ENCODE data around the gene NSD2. TPM values are rescaled to one million over a fixed set of nuclear protein-coding genes. Genes with fewer than 3 reads are reported as not detected.

NSD2 gene
- total RNA-seq, 1 experiment from 2014 or later, result 69.0 TPM

- Histone ChIP-seq H3K4me3 (ENCODE audit: low read length) (no peak overlapping the region), H3K27me3 (ENCODE audit: low read length) (no peaks in the 10 kb centered on the region), H4K20me1 (ENCODE audit: low read length) (no peaks in the 10 kb centered on the region), H3K9ac (ENCODE audit: low read length) (no peak overlapping the region), H3K27ac (ENCODE audit: low read length) (no peak overlapping the region), H3K4me1 (ENCODE audit: insufficient read depth, low read length) (no peaks in the 10 kb centered on the region), H3K9me2 (replicated peaks; ENCODE audit: low read length) (no peaks in the 10 kb centered on the region), H3K36me3 (ENCODE audit: low read depth, low read length) (peaks cover 13% of the 10 kb centered on the region; the same call in 1 of the 2 replicates), H3K4me2 (ENCODE audit: low read length) (no peak overlapping the region), H3K9me3 (ENCODE audit: low read length) (no peaks in the 10 kb centered on the region), H3F3A (ENCODE audit: low read length, unreplicated experiment) (no peaks in the 10 kb centered on the region), H3K79me2 (ENCODE audit: low read length) (no peaks in the 10 kb centered on the region), H2AFZ (ENCODE audit: low read length) (no peak overlapping the region)
- no peak for DNase-seq
- no TSS peak for BruUV-seq (replicated peaks)
- POLR2A ChIA-PET (ENCODE audit: unreplicated experiment), result no interaction called here
- CTCF ChIA-PET, result no interaction called here
- intact Hi-C loops (cut with micrococcal nuclease), result no loop called here
- TF ChIP-seq CTCF (conservative IDR thresholded peaks at IDR 0.05; ENCODE audit: low read depth, low read length), result no peak
- TF ChIP-seq EZH2 (IDR thresholded peaks at IDR 0.05; ENCODE audit: low read length, unreplicated experiment), result no peak
- no peak for TF ChIP-seq EZH2phosphoT487 (IDR thresholded peaks at IDR 0.05; ENCODE audit: borderline replicate concordance, low read length)
- ATAC-seq, result no peak
Observed at GRCh38 chr4:1972414-1972813, 101.2 kb downstream of the NSD2 start.

GRCh38 chr4:1973218-1973617 is 102.0 kb downstream of the NSD2 start:
- peaks cover 10% of the 10 kb centered on the region; the same call in 1 of the 2 replicates for H3K36me3 ChIP-seq (ENCODE audit: low read depth, low read length)
- H3K4me3 ChIP-seq (ENCODE audit: low read length), result no peak overlapping the region
- H3K9me2 ChIP-seq (replicated peaks; ENCODE audit: low read length), result no peaks in the 10 kb centered on the region
- ChIA-PET CTCF (no interaction called here), POLR2A (ENCODE audit: unreplicated experiment) (no interaction called here)
- H3K79me2 ChIP-seq (ENCODE audit: low read length), result no peaks in the 10 kb centered on the region
- H2AFZ ChIP-seq (ENCODE audit: low read length), result no peak overlapping the region
- intact Hi-C loops (cut with micrococcal nuclease), result no loop called here
- H3K4me2 ChIP-seq (ENCODE audit: low read length), result no peak overlapping the region
- BruUV-seq (replicated peaks), result no TSS peak
- no peak for ATAC-seq
- no peak overlapping the region for H3K9ac ChIP-seq (ENCODE audit: low read length)
- TF ChIP-seq CTCF (conservative IDR thresholded peaks at IDR 0.05; ENCODE audit: low read depth, low read length), result no peak
- no peak for TF ChIP-seq EZH2phosphoT487 (IDR thresholded peaks at IDR 0.05; ENCODE audit: borderline replicate concordance, low read length)
- TF ChIP-seq EZH2 (IDR thresholded peaks at IDR 0.05; ENCODE audit: low read length, unreplicated experiment), result no peak
- no peak for DNase-seq
- H3K27me3 ChIP-seq (ENCODE audit: low read length), result no peaks in the 10 kb centered on the region
- no peaks in the 10 kb centered on the region for H3K4me1 ChIP-seq (ENCODE audit: insufficient read depth, low read length)
- no peaks in the 10 kb centered on the region for H3K9me3 ChIP-seq (ENCODE audit: low read length)
- no peak overlapping the region for H3K27ac ChIP-seq (ENCODE audit: low read length)
- H4K20me1 ChIP-seq (ENCODE audit: low read length), result no peaks in the 10 kb centered on the region
- H3F3A ChIP-seq (ENCODE audit: low read length, unreplicated experiment), result no peaks in the 10 kb centered on the region

GRCh38 chr4:1973661-1974060 is 102.5 kb downstream of the NSD2 start:
- Histone ChIP-seq H3K9ac (ENCODE audit: low read length) (no peak overlapping the region), H3K27ac (ENCODE audit: low read length) (no peak overlapping the region), H3K9me3 (ENCODE audit: low read length) (no peaks in the 10 kb centered on the region), H3K27me3 (ENCODE audit: low read length) (no peaks in the 10 kb centered on the region), H3K4me1 (ENCODE audit: insufficient read depth, low read length) (no peaks in the 10 kb centered on the region), H2AFZ (ENCODE audit: low read length) (no peak overlapping the region), H3K9me2 (replicated peaks; ENCODE audit: low read length) (no peaks in the 10 kb centered on the region), H3F3A (ENCODE audit: low read length, unreplicated experiment) (no peaks in the 10 kb centered on the region), H4K20me1 (ENCODE audit: low read length) (no peaks in the 10 kb centered on the region), H3K4me2 (ENCODE audit: low read length) (no peak overlapping the region), H3K79me2 (ENCODE audit: low read length) (no peaks in the 10 kb centered on the region), H3K36me3 (ENCODE audit: low read depth, low read length) (peaks cover 9% of the 10 kb centered on the region; the same call in 1 of the 2 replicates), H3K4me3 (ENCODE audit: low read length) (no peak overlapping the region)
- CTCF ChIA-PET, result no interaction called here
- intact Hi-C loops (cut with micrococcal nuclease), result no loop called here
- no peak for ATAC-seq
- TF ChIP-seq EZH2phosphoT487 (IDR thresholded peaks at IDR 0.05; ENCODE audit: borderline replicate concordance, low read length) (no peak), EZH2 (IDR thresholded peaks at IDR 0.05; ENCODE audit: low read length, unreplicated experiment) (no peak), CTCF (conservative IDR thresholded peaks at IDR 0.05; ENCODE audit: low read depth, low read length) (no peak)
- BruUV-seq (replicated peaks), result no TSS peak
- POLR2A ChIA-PET (ENCODE audit: unreplicated experiment), result no interaction called here
- no peak for DNase-seq
